MCF 10A (cell line): ENCODE measurements around the gene SH3TC1. TPM values are rescaled to one million over a fixed set of nuclear protein-coding genes. Genes with fewer than 3 reads are reported as not detected.

ENCODE experiments used
- BruUV-seq: library from RNA; stranded (reverse); fragments of 400-500 nt; replicated peaks from 2 replicates; lab custom pipeline; 2021; lab: Mats Ljungman, UMichigan
- CTCF ChIA-PET: fragments of 300-600 bp; sonication (Branson Sonifier 250); formaldehyde crosslinking; extraction: SDS; loops from one replicate; lab custom pipeline; 2021; ENCODE audit warnings: antibody characterized with exemption, inconsistent platforms; lab: Yijun Ruan, JAX
- POLR2A ChIA-PET: fragments of 300-600, 350-650 bp; sonication (Branson Sonifier 250); formaldehyde crosslinking; extraction: SDS; loops from one replicate; lab custom pipeline; 2020; ENCODE audit warnings: antibody characterized with exemption, inconsistent platforms; lab: Yijun Ruan, JAX
- DNase-seq: peaks from one replicate; pipeline ENCODE4 v3.0.0-alpha.2; 2018; ENCODE audit not compliant: unreplicated experiment
- H3K27ac Mint-ChIP-seq: one replicate; pipeline ENCODE4 v1.8.0; 2022; ENCODE audit warnings: mild to moderate bottlenecking, low read depth, mixed read lengths; ENCODE audit not compliant: unreplicated experiment
- H3K27me3 Mint-ChIP-seq: one replicate; pipeline ENCODE4 v1.8.0; 2022; ENCODE audit warnings: mixed read lengths; ENCODE audit not compliant: insufficient read depth, unreplicated experiment
- H3K36me3 Mint-ChIP-seq: one replicate; pipeline ENCODE4 v1.8.0; 2022; ENCODE audit warnings: mild to moderate bottlenecking, moderate library complexity, mixed read lengths; ENCODE audit not compliant: insufficient read depth, unreplicated experiment
- H3K4me1 Mint-ChIP-seq: one replicate; pipeline ENCODE4 v1.8.0; 2022; ENCODE audit warnings: mixed read lengths; ENCODE audit not compliant: insufficient read depth, unreplicated experiment
- H3K4me3 Mint-ChIP-seq: one replicate; pipeline ENCODE4 v1.8.0; 2022; ENCODE audit warnings: mild to moderate bottlenecking, moderate library complexity, mixed read lengths; ENCODE audit not compliant: unreplicated experiment
- H3K9me3 Mint-ChIP-seq: one replicate; pipeline ENCODE4 v1.8.0; 2022; ENCODE audit warnings: mixed read lengths; ENCODE audit not compliant: unreplicated experiment
- intact Hi-C: fragments of 100-400 bp; cut with micrococcal nuclease; formaldehyde crosslinking; loops from 2 replicates; pipeline ENCODE4 v1.14.1; 2022
- total RNA-seq: library from RNA; stranded (reverse); gene quantifications from 2 replicates; pipeline ENCODE4 v1.2.3, GENCODE V29; 2022
- TF ChIP-seq, protein P1 (sequence below): fragments of 200-600 bp; IDR thresholded peaks from one replicate; pipeline ENCODE4 v1.8.0; 2022; ENCODE audit warnings: antibody characterized with exemption, mild to moderate bottlenecking; ENCODE audit not compliant: unreplicated experiment

SH3TC1 gene
- total RNA-seq, 1 experiment from 2014 or later, result 28.8 TPM

DNA sequence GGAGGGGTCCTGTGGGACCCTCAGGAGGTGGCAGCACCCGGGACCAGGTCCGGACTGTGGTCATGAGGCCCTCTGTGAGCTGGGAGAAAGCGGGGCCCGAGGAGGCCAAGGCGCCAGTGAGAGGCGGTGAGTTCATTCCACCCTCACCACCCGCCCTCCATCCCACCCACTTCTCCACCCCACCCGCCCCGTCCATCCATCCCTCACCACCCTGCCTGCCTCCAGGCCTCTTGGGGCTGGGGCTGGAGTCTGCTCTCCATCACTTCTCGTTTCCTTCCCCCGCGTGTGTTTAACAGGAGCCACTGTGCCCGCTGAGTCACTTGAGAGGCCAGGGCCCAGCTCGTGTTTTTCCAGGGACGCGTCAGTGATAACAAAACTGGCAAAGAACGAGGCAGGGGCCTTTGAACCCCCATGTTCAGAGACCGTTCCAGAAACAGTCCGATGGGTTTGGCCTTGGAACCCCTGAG is 6.2 kb downstream of the SH3TC1 start:
- no TSS peak for BruUV-seq
- CTCF ChIA-PET, result interaction anchor here (1.0 kb wide), 1 partner anchor 198 kb away, joined by 3 read pairs; no protein-coding TSS in a partner anchor
- Mint-ChIP-seq H3K36me3 (peaks cover 4% of the 10 kb centered on the region), H3K4me3 (no peak overlapping the region), H3K27ac (no peak overlapping the region), H3K4me1 (peaks cover 22% of the 10 kb centered on the region), H3K27me3 (no peaks in the 10 kb centered on the region), H3K9me3 (no peaks in the 10 kb centered on the region)
- no peak for DNase-seq
- intact Hi-C loops, result no loop called here
- POLR2A ChIA-PET, result no interaction called here
- TF ChIP-seq, protein P1, sequence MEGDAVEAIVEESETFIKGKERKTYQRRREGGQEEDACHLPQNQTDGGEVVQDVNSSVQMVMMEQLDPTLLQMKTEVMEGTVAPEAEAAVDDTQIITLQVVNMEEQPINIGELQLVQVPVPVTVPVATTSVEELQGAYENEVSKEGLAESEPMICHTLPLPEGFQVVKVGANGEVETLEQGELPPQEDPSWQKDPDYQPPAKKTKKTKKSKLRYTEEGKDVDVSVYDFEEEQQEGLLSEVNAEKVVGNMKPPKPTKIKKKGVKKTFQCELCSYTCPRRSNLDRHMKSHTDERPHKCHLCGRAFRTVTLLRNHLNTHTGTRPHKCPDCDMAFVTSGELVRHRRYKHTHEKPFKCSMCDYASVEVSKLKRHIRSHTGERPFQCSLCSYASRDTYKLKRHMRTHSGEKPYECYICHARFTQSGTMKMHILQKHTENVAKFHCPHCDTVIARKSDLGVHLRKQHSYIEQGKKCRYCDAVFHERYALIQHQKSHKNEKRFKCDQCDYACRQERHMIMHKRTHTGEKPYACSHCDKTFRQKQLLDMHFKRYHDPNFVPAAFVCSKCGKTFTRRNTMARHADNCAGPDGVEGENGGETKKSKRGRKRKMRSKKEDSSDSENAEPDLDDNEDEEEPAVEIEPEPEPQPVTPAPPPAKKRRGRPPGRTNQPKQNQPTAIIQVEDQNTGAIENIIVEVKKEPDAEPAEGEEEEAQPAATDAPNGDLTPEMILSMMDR, result no peak

DNA sequence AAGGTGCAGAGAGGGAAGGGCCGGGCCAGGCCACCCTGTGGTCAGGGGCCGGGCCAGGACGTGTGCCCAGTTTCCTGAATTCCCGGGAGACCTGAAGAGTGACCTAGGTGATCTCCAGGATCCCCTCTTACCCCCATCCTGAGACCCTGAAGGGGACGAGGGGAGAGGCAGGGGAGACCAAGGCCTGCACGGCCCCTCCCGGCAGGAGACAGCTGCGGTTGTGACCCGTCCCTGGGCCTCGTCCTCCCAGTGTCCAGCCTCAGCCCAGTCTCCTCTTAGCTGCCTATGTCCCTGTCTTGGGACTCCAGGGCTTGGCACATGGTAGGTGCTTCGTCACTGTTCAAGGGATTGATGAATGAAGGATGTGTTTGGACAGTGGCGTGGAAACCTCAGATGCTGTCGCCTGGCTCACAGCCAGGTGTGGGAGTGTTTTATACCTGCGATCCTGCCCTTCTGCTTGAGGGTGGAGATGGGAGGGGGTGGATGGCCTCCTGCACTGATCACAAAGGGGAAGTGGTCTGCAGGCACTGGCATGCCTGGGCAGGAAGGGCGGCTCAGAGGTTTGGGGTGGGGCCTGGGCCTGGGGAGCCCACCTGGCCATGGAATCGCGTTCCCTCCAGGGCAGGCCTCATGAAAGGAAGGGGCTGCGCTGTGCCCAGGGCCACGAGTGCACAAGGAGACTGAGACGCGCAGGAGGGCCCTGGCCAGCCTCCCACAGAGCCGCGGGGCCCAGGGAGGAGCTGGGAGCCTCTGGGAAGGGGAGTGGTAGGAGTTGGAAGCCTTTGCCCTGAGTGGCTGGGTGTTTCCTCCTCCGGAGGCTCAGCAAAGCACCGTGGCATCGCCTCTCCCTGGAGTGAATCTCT is 6.9 kb downstream of the SH3TC1 start:
- Mint-ChIP-seq H3K4me3 (peak overlapping the region; percentile 29), H3K27me3 (no peaks in the 10 kb centered on the region), H3K36me3 (peaks cover 4% of the 10 kb centered on the region), H3K27ac (peak overlapping the region; percentile 77), H3K9me3 (no peaks in the 10 kb centered on the region), H3K4me1 (peaks cover 17% of the 10 kb centered on the region)
- ChIA-PET POLR2A (interaction anchor here (0.6 to 1.0 kb wide), 2 partner anchors 9 to 324 kb away, joined by 3 to 10 read pairs; no protein-coding TSS in a partner anchor), CTCF (interaction anchor here (0.6 to 1.0 kb wide), 3 partner anchors 29 to 198 kb away, joined by 3 to 4 read pairs (median 3); no protein-coding TSS in a partner anchor)
- TF ChIP-seq, protein P1, result no peak
- no TSS peak for BruUV-seq
- DNase-seq, result peak; percentile 79
- intact Hi-C loops, result no loop called here

DNA sequence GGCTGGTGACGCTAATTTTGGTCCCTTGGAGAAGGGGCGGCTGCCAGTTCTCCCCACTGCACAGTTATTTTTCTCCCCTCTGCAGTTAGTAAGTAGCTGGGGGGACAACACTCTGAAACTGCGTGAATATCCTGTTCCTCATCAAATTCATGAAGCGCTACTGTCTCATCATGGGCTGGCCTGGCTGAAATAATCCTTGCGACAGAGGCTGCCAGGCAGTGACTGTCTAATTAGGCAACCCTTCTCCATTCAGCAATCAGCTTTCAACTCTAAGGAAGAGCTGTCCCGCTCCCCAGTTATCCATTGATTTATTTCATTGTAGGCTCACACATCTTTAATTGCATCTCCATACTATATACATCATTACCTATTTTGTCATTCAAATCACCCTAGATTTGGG is 8.2 kb downstream of the SH3TC1 start:
- Mint-ChIP-seq H3K27ac (no peak overlapping the region), H3K9me3 (no peaks in the 10 kb centered on the region), H3K36me3 (peaks cover 4% of the 10 kb centered on the region), H3K4me3 (no peak overlapping the region), H3K4me1 (peaks cover 13% of the 10 kb centered on the region), H3K27me3 (no peaks in the 10 kb centered on the region)
- BruUV-seq, result no TSS peak
- DNase-seq, result no peak
- intact Hi-C loops, result no loop called here
- TF ChIP-seq, protein P1, result no peak
- POLR2A ChIA-PET, result interaction anchor here (0.6 to 0.7 kb wide), 2 partner anchors 13 to 185 kb away, joined by 3 read pairs; no protein-coding TSS in a partner anchor
- CTCF ChIA-PET, result no interaction called here

DNA sequence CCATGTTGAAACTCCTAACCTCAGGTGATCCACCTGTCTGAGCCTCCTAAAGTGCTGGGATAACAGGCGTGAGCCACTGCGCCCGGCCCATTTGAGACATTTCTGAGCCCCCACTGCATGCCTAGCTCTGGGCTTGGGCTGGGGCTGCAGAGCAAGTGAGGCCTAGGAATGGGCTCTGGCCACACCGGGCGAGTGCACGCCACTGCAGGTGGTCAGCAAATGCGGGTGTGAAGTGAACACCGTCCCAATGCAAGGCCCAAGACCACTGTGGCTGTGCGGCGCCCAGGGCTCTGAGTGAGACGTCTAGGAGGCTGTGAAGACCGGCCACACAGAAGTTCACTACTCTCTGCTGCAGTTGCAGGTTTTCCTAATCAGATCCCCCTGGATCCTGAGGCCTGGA is 9.5 kb downstream of the SH3TC1 start:
- ChIA-PET CTCF (no interaction called here), POLR2A (no interaction called here)
- H3K27ac Mint-ChIP-seq, result no peak overlapping the region
- no peak overlapping the region for H3K4me3 Mint-ChIP-seq
- H3K27me3 Mint-ChIP-seq, result no peaks in the 10 kb centered on the region
- peaks cover 13% of the 10 kb centered on the region for H3K4me1 Mint-ChIP-seq
- H3K9me3 Mint-ChIP-seq, result no peaks in the 10 kb centered on the region
- TF ChIP-seq, protein P1, result no peak
- intact Hi-C loops, result no loop called here
- H3K36me3 Mint-ChIP-seq, result peaks cover 4% of the 10 kb centered on the region
- DNase-seq, result no peak
- BruUV-seq, result no TSS peak
